GM19455 (cell line): ENCODE results near the gene NIPAL4.

Source experiments
- ATAC-seq: cut with Tn5 transposase; IDR thresholded peaks from one replicate; pipeline ENCODE4 v1.9.1; 2021; ENCODE audit not compliant: unreplicated experiment

NIPAL4 gene

DNA sequence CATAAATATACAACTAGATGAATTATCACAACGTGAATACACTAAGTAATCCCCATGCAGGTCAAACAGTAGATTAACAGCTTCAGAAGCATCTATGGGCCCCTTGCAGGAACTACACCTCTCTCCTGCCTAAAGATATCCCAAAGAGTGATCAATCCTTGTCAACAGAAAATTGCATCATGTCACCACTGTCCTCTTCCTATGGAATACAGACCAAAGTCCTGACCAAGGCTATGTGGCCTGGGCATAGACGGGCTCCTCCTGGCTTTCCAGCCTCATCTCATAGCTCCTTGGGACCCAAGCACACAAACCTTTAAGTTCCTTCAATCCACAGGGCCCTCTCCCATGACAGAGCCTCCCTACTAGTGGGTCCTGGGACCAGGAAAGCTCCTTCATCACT is 25.3 kb downstream of the NIPAL4 start:
- ATAC-seq, result no peak

DNA sequence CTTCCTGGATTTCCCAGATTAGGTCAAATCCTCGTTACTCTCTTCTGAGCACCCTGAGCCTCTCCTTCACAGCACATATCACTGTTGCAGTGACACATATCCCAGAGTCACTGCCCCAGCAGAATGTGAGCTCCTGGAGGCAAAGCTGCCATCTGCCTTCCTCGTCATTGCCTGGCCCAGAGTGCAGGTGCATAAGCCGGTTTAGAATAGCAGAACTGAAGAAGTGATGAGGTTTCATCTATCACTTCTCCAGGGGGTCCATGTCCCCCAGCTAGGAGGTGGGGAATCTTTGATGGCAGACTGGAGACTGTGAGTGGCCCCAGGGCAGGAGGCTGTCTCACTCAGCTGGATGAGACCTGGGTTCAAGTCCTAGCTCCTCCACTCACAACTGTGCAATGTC is 25.8 kb downstream of the NIPAL4 start:
- peak; percentile 21 for ATAC-seq

DNA sequence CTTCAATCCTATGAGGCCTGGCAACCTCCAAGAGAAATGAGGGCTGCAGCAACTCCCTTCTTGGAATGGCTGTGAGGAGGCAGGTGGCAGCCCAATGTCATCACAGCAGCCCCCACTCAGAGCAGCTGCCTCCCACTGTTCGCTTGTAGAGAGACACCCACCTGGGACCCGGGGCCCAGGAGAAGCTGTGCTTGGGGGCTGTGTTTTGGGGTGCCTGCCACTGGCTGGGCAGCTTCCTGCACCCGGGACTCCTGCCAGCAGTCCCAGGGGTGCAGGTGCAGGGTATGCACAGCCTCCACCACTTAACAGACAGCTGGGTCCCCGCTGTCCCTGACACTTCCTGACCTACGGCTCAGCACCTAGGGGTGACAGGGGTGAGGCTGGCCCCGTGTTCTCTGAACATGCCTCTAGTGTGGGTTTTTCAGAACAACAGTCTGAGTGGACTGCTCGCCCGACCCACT is 26.2 kb downstream of the NIPAL4 start:
- peak; percentile 32 for ATAC-seq

DNA sequence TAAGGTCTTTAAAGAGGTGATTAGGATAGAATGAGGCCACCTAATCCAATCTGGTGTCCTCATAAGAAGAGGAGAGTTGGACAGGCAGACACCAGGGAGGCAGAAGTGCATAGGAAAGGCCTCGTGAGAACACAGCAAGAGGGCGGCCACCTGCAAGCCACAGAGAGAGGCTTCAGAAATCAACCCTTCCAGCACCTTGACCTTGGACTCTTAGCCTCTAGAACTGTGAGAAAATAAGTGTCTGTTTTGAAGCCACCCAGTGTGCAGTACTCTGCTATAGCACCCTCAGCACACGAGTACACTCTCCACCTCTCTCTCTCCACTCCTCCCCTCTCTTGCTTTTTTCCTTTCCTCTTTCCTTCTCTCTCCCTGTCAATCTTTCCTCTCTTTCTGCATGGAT is 26.8 kb downstream of the NIPAL4 start:
- peak; percentile 40 for ATAC-seq

DNA sequence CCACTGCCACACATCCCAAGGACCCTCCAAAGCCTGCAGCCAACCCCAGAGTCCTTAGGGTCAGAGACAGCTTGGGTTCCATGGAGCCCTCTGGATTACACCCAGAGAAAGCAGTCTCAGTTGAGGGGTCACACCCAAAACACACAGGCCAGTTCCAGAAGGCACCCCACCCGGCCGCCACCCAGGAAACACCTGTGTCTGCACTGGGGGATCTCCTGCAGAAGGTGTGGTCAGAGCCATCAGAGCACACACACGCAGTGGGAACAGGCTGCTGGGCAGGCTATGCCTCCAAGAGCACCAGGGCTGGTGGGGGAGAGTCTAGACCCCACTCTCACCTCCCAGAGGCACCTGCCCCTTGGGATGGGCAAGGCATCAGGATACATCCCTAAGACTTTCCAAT is 27.3 kb downstream of the NIPAL4 start:
- ATAC-seq, result peak; percentile 53

DNA sequence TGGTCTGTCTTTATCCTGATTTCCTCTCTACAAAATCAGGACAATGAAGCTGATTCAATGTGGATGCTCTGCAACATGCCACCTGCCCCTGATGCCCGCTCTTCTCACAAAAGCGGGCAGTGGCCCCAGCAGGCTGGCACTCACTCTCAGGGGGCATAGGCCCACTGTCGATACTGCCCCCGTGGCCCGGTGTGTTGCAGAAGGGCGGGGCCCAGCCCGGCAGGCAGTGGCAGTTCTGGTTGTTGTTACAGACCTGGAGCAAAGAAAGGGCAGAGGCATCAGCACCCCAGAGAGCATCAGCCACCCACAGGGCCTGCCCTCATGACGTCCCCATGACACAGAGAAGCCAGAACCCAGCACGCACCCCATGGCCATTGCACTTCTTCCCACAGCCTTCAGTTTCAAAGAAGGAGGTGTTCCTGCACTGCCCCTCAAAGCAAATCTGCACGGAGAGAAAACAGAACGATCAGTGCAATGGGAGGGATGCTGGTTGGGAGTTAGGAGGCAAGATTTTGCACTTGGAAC is 31.5 kb downstream of the NIPAL4 start:
- ATAC-seq, result no peak

DNA sequence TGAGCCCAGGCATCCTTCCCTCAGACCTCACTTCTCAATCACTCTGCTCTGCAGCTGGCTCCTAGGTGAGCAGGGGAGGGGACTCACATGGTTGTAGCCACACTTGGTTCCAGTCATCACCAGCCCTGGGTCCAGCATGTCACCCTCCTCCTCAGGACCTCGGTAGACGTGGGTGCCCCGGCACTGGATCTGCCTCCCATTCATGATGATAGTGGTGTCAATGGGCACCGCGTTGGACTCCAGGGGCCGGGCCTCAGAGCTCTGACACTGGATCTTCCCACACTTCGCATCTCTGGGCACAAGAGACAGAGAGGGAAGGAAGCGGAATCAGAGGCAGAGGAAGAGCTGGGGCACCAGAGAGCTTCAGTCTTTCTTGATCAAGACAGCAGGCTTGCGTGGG is 32.9 kb downstream of the NIPAL4 start:
- ATAC-seq, result no peak

DNA sequence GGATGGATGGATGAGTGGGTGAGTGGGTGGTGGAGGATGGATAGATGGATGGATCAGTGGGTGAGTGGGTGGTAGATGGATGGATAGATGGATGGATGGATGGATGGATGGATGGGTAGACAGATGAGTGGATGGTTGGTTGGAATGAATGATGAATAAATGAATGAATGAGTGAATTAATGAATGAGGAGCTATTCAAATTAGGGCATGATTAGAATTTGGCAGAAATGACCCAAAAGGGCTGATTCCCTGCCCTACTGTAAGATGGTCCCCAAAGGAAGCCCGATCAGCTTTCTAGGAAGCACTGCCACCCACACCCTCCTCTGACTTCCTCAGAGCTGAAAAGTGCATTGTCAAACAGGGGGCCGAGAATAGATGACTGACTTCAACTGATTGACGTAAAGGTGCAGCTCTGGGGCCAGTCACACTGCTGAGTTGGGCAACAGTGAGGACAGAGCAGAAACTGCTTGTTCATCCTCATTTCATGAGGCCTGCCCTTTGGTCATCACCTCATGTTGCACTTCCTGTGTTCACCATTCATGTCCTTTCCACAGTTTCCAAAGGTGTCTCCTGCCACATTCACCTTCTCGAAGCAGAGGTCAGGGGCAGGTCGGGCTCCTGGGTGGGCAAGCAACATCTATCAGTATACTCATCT is 34.3 kb downstream of the NIPAL4 start:
- no peak for ATAC-seq

DNA sequence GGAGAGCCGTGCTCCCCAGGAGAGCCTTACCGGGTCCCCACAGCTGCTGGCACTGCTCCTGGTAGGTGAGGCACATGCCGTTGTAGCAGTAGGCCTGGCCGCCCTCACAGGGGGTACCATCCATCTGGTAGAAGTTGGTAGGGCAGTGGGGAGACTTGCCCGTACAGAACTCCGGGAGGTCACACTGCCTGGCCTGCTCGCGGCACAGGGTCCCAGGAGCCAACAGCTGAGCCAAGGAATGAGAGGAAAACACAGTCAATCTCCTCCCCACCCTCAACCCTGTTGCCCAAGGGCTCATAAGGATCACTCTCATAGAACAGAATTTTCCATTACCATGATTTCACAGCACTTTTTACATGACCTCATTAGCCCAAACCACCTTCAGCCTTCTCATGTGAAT is 36.9 kb downstream of the NIPAL4 start:
- no peak for ATAC-seq

DNA sequence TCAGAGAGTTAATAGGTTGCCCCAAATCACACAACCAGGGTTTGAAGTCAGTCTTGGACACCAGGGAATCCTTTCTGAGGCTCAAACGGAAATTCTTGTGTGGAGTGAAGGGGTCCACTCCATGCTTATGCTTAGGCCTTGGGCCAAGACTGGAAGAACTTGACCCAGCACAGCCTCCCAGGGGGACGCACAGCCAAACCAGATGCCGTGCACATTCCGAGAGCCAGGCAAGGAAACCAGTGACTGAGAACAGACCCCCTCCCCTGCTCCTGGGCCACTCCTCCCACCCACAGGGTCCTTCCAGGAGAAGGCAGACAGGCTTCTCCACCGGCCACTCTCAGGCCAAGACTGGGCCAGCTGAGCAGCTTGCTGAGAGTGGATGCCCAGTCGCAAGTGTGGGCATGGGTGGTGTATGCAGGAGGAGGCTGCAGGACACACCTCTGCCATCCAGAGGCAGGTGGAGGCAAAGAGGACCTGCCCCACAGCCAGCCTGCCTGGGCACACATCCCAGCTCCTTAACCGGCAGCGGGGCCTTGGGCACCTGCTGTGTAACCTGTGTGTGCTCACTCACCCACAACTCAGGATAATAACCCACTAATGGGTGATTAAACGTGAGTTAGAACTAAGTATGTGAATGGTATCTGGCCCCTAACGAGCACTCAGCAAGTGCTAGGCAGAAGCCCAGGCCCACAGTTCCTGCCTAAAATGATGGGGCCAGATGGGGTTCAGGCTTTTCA is 38.0 kb downstream of the NIPAL4 start:
- no peak for ATAC-seq

DNA sequence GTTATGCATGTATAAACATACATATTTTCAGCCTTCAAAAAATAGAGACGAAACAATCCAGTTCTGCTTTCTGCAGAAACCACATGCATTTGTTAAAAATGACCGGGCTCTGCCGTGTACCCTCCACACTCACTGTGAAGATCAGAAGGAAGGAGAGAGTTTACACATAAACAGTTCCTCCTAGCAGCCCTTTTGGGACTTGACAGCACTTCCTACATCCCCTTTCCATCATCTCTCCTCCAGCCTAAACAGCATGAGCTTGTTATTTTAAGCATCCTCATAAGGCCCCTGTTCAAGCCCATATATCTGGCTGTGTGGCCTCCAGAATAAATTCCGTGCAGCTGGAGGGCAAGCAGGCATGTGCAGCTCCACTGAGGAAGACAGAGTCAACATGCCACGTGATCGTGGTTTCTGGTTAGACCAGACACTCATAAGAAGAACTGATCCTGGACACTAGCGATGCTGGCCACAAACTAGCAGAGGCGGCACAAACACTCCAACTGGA is 42.2 kb downstream of the NIPAL4 start:
- peak; percentile 77 for ATAC-seq

DNA sequence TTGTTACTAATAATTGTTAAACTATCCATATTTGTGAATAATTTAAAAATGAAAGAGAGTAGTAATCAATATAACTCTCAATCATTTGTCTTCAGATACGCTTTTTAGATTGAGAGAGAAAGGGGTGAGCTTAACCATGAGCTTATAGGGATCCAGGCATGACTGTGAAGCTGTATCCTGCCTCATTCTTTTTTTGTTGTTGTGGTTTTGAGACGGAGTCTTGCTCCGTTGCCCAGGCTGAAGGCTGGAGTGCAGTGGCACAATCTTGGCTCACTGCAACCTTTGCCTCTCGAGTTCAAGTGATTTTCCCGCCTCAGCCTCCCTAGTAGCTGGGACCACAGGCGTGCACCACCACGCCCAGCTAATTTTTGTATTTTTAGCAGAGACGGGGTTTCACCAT is 44.0 kb downstream of the NIPAL4 start:
- no peak for ATAC-seq

DNA sequence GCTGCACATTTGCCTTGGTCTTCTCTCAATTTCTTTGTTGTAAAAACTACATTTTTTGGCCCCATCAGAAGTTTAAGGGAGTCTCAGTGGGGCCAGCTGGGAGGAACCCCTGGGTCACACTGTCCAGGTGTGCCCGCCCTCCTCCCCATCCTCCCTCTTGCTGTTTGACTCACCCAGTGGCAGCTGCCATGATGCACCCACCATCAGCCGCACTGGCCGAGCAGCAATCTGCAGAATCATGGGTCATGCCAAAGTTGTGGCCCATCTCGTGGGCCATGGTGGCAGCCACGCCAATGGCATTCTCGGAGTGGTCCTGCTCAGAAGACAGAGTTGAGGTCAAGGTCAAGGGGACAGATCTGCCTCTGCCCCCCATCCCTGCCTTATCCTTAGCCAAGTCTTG is 45.5 kb downstream of the NIPAL4 start:
- no peak for ATAC-seq

DNA sequence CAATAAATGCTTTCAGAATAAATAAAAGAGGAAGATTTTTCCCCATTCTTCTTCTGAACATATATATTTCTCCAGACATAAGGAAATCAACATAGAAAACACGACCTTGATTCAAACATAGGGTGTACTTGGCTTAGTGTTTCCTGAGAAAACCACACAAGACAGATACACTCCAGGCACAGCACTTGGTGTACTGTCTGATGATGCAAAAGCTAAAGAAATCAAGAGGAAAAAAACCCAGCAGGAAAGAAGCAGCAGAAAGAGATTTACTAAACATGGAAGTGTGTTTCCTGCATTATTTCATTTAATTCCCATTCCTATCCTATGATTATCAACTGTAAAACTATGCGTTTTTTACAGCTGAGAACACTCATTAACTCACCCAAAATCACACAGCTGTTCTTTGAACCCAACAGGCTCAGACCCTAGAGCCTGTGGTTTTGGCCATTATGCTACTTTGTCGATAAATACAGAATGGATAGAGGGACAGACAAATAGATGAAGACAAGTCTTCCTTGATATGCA is 46.1 kb downstream of the NIPAL4 start:
- ATAC-seq, result no peak

DNA sequence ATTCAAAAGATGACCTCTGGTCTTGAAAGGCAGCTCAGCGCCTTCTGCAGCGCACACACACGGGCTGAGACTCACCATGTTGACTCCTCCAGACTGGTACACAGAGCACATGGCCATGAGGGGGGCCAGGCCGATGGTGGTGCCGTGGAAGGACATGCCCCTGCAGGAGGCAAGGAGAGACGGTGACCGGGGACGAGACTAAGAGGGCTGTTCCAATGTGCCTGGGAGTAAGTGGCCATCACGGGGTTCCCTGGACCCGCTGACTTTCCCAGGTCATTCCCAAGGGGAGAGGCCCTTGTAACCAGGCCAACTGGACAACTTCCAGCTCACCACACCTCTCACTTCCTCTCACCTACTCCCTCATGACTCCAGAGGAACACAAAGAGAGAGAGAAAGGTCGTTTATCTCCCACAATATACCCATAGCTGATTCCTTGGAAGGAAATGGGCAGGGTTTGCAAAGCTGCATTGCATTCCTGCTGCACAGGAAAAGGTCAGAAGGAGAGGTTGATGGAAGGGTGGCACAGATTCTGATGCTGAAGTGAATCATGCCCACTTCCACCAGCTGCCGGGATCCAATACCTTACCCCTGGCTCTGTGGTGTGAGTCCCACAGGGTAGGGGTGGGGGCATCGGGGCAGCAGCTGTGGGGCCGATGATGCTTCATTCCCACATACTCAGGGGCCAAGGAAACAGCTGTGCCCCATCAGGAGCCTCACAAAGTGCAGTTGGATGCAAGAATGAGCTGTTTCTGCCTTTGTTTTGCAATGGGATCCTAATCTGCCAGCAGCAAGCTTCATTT is 47.2 kb downstream of the NIPAL4 start:
- ATAC-seq, result no peak

DNA sequence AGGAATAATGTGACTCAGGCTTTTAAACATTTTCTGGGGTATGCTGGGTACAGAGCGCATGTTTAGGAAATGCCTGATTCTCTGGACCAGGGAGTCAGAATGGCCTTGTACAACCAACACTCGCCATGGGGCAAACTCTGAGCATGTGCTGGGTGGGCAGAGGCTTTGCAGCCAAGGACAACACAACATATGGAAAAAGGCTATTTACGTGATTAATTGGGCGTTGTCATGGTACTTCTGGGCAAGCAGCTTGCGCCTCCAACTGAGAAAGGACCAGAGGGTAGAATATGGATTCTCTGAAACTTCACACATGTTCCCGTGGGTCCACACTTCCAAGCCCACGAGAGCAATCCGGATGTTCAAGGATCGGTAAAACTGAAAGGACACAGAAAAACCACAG is 49.1 kb downstream of the NIPAL4 start:
- no peak for ATAC-seq

DNA sequence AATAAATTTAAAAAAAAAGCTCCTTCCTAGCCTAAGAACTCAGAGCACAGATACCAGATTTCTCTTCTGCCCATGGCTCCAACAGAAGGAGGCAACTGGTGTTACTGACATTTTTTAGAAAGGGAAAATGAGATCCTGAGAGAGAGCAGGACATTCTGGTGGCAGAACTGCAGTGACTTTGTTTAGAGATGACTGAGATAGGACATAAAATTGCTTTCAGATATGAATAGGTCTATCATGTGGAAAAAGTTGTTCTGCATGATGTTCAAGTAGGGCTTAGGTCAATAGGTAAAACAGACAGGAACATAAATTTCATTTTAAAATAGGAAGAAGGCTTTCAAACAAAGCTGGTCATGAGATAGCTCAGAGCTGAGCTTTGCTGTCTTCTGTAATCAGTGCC is 49.6 kb downstream of the NIPAL4 start:
- no peak for ATAC-seq

DNA sequence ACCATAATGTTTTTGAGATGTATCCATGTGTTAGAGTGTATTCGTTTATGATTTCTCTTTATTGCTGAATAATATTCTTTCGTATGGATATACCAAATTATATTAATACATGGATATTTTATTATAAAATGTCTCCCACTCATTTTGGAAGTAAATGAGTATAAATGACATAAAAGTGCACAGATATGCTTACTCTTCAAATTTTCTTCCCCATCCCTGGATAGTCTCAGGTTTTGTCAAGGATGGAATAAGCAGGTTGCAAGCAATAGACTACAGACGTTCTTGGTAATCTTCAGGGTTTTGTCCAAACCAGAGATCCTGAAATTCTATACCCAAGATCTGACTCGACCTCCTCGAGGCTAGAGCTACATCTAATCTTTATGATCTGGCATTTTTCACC is 50.7 kb downstream of the NIPAL4 start:
- no peak for ATAC-seq

DNA sequence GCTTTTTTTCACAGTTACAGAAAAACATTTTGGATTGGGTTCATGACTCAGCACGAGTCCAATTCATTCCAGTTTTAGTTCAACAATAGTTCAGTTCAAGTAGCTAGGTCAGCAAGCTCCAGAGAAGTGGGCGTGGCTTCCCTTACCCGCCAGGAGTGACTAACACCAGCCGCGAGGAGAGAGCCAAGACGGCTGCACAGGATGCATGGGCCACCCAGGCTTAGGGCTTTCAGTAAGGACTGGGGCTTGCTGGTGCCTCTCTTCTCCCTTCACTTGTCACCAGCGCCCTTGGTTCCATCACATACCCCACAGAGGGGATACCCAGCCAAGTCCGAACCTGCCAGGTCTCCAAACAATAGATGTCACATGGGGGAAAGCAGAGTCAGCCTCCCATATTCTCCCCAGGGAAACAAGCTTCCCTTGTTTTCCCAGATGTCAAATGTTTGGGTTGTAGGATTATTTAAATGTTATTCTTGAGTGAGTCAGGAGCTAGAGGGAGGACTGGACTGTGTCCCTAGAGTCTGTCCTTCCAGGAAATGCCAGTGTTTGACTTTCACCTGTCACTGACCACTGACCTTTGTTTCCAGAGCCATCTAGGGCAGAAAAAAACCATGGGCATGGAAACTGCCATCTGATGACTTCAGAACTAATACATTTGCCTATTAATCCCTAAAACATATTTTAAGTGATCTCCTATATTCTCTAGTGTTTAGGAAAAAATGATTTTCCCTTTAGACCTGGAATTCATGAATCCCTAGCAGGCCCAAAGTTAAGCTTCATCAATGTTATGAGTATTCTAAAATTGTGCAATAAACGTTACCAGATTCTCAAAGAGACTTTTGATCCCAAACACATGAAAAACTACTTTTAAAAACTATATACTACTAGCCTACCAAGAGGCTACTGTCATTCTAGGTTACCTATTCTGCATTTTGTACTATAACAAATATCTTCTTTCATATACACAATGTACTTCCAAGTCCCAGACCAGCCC is 51.9 kb downstream of the NIPAL4 start:
- no peak for ATAC-seq

DNA sequence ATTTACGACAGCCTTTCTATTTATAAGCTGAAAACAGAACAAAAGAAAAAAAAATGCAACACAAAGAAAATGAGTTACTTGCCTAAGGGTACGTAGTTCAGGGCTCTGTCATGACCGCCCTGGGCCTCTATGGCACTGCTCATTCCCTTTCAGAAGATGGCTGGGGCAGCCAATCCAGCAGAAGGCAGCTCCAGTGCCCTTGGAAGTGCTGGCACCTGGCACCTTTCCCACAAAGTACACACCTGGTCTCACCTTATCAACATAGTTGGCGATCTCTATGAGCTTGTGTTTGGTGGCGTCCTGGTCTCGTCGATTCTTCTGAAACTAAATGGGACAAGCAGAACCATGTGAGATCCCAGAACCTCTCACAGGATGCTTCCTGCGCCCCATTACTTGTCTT is 53.2 kb downstream of the NIPAL4 start:
- no peak for ATAC-seq
